ENCODE data around the gene DAAM1. TPM values are rescaled to one million over a fixed set of nuclear protein-coding genes. Genes with fewer than 3 reads are reported as not detected.

DAAM1 gene
- total RNA-seq, 6 donors from 2014 or later, result 34.4 to 94.4 (median 55.5) TPM

DNA sequence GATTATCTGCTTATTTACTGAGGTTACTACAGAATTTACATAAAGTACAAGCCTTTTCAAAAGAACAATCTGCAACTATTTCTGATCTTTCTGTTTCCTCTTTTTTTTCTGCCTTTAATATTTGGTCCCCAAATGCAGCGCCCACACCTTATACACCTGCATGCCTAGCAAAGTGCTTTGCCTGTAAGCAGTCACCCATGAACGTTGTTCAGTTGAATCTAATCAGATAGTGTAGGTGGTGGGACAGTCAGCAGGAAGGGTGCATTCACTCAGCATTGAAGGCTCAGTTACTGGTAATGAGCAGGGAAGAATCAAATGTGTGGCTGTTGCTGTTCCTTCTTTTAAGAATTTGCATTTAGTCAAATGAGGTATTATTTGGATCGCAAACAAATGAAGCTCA lies 168.3 kb downstream of the DAAM1 start:
- DNase-seq (no peak), ATAC-seq (ENCODE audit: low FRiP score in 2 of 2) (no peak)
- Histone ChIP-seq H3K27me3 (no peaks in the 10 kb centered on the region), H3K4me1 (peaks cover 35 to 45% (median 39%) of the 10 kb centered on the region in 4 donors), H3K9me3 (no peaks in the 10 kb centered on the region), H3K4me3 (no peak overlapping the region), H3K36me3 (peaks cover 0 to 55% (median 11%) of the 10 kb centered on the region in 4 donors), H3K27ac (no peak overlapping the region)
- TF ChIP-seq POLR2A (IDR thresholded peaks at IDR 0.05) (no peak), EP300 (IDR thresholded peaks at IDR 0.05) (no peak), POLR2AphosphoS5 (IDR thresholded peaks at IDR 0.05) (no peak)
- TF ChIP-seq, protein P1, sequence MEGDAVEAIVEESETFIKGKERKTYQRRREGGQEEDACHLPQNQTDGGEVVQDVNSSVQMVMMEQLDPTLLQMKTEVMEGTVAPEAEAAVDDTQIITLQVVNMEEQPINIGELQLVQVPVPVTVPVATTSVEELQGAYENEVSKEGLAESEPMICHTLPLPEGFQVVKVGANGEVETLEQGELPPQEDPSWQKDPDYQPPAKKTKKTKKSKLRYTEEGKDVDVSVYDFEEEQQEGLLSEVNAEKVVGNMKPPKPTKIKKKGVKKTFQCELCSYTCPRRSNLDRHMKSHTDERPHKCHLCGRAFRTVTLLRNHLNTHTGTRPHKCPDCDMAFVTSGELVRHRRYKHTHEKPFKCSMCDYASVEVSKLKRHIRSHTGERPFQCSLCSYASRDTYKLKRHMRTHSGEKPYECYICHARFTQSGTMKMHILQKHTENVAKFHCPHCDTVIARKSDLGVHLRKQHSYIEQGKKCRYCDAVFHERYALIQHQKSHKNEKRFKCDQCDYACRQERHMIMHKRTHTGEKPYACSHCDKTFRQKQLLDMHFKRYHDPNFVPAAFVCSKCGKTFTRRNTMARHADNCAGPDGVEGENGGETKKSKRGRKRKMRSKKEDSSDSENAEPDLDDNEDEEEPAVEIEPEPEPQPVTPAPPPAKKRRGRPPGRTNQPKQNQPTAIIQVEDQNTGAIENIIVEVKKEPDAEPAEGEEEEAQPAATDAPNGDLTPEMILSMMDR (IDR thresholded peaks at IDR 0.05), result no peak
- 90 to 94% methylated on average over 3 of the region's 3 CpGs for WGBS, 2 donors

DNA sequence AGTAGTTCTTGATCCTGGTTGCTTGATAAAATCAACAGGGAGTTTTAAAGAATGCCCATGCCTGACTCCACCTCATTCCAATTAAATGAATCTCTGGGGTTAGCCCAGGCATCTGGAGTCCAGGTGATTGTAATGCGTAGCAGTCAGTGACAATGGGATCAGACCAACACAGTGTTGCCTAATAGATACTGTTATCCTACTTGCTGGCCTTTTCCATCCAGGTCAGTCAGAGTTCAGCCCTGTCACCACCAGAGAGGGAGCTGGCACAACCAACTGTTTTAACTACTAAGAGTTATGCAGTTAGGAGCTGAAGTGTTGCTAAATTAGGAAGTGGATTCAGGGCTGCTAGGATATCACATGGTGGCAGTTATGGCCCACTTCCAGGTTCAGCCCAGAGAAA lies 169.6 kb downstream of the DAAM1 start:
- Histone ChIP-seq H3K4me1 (peaks cover 37 to 45% (median 42%) of the 10 kb centered on the region in 4 donors), H3K36me3 (peaks cover 0 to 43% (median 11%) of the 10 kb centered on the region in 4 donors), H3K9me3 (no peaks in the 10 kb centered on the region), H3K27me3 (no peaks in the 10 kb centered on the region), H3K27ac (peak overlapping the region; percentile 21 to 68 (median 58)), H3K4me3 (no peak overlapping the region)
- 37 to 80% methylated on average over 1 of the region's 1 CpG for WGBS, 2 donors
- ATAC-seq (ENCODE audit: low FRiP score in 2 of 2) (peak; percentile 73 to 84), DNase-seq (peak in 1 of 2 donors; percentile 80)
- TF ChIP-seq POLR2AphosphoS5 (IDR thresholded peaks at IDR 0.05), result peak; percentile 53 to 65
- TF ChIP-seq, protein P1 (IDR thresholded peaks at IDR 0.05), result no peak
- peak in 1 of 4 donors; percentile 77 for TF ChIP-seq EP300 (IDR thresholded peaks at IDR 0.05)

DNA sequence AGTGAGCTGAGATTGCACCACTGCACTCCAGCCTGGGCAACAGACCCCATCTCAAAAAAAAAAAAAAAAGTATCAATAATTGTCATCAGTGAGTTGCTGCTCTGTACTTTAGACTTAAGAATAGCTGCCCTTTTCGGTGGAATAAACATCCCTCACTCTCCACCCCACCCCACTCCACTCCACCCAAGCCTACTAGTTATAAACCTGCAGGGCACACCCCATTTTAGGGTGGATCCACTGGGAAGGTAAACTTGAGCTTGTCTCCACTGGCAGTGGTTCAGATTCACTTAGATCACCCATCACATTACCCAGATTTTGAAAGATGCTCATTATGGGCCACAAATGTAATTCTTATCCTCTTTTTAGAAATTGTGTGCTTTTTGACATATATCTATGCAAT lies 170.3 kb downstream of the DAAM1 start:
- H3K4me1 ChIP-seq, result peaks cover 37 to 52% (median 45%) of the 10 kb centered on the region in 4 donors
- no peaks in the 10 kb centered on the region for H3K9me3 ChIP-seq
- DNase-seq (no peak), ATAC-seq (ENCODE audit: low FRiP score in 2 of 2) (no peak)
- H3K36me3 ChIP-seq, result peaks cover 0 to 36% (median 11%) of the 10 kb centered on the region in 4 donors
- no peak for TF ChIP-seq POLR2A (IDR thresholded peaks at IDR 0.05)
- TF ChIP-seq EP300 (IDR thresholded peaks at IDR 0.05), result no peak
- no peak for TF ChIP-seq POLR2AphosphoS5 (IDR thresholded peaks at IDR 0.05)
- TF ChIP-seq, protein P1 (IDR thresholded peaks at IDR 0.05), result no peak
- H3K27ac ChIP-seq, result peak overlapping the region; percentile 21 to 68 (median 58)
- 58 to 60% methylated on average over 1 of the region's 1 CpG for WGBS, 2 donors
- no peaks in the 10 kb centered on the region for H3K27me3 ChIP-seq
- H3K4me3 ChIP-seq, result no peak overlapping the region

DNA sequence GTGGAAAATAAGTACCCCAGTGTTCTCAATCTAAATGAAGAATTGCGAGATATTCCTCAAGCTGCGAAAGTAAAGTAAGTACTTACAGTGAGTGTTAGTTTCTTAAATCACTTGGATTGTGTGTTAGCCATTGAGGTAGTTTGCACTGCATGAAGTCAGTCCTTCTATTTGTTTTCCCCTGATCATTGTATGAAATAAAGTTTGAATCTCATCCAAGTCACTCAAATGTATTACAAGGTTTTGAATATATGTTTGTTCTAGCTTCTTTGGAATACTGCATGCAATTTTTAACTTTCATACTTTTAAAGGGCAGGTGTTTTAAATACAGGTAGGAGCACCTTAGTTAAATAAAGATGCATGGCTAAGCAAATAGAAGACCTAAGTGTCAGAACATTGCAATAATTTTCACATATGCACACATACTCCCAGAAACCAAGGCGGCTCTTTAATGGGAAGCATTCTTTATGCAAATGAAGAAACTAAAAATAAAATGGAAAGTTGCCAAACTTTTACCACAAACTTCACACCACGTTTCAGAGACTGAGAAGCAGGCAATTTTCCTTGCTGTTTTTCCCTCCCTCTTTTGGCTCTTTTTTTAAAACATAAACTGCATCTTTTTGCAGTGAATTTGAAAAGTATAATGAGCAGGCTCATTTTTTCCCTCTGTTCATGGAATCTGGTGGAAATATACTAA lies 171.1 kb downstream of the DAAM1 start:
- H3K27ac ChIP-seq, result peak overlapping the region in 3 of 4 donors; percentile 21 to 68 (median 58)
- H3K9me3 ChIP-seq, result no peaks in the 10 kb centered on the region
- whole genome bisulfite sequencing, 2 donors, result 41 to 44% methylated on average over 4 of the region's 4 CpGs

More for the DNA sequence above, 171.1 kb downstream of the DAAM1 start:
- TF ChIP-seq EP300 (IDR thresholded peaks at IDR 0.05) (no peak), POLR2A (IDR thresholded peaks at IDR 0.05) (no peak), POLR2AphosphoS5 (IDR thresholded peaks at IDR 0.05) (no peak)
- TF ChIP-seq, protein P1 (IDR thresholded peaks at IDR 0.05), result no peak
- no peak for DNase-seq
- Histone ChIP-seq H3K4me1 (peaks cover 37 to 53% (median 47%) of the 10 kb centered on the region in 4 donors), H3K27me3 (no peaks in the 10 kb centered on the region), H3K4me3 (no peak overlapping the region), H3K36me3 (peaks cover 0 to 32% (median 11%) of the 10 kb centered on the region in 4 donors)
- ATAC-seq (ENCODE audit: low FRiP score in 2 of 2), result no peak

Measured in upper lobe of left lung (tissue), 6 donors.